ENCODE measurements around the gene YPEL2.

The YPEL2 gene

DNA sequence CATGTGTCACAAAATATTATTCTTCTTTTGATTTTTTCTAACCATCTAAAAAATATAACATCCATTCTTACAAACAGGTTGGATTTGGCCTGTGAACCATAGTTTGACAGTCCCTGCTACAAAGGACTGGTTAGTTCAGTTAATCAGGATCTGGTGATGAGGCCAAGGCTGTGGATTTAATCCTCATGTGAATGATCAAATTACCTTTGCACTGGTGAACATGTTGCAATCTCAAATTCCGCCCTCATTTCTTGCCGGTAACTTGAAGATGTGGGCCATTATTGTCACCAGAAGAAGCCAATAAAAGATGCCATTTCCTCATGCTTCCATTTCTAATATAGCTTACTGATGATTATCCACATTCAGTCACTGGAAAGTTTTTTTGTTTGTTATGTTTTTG is 35.3 kb upstream of the YPEL2 start:
- no peak for DNase-seq (ENCODE audit: low read depth in 1 of 2, low spot score in 1 of 2)
- TF ChIP-seq, protein P1, sequence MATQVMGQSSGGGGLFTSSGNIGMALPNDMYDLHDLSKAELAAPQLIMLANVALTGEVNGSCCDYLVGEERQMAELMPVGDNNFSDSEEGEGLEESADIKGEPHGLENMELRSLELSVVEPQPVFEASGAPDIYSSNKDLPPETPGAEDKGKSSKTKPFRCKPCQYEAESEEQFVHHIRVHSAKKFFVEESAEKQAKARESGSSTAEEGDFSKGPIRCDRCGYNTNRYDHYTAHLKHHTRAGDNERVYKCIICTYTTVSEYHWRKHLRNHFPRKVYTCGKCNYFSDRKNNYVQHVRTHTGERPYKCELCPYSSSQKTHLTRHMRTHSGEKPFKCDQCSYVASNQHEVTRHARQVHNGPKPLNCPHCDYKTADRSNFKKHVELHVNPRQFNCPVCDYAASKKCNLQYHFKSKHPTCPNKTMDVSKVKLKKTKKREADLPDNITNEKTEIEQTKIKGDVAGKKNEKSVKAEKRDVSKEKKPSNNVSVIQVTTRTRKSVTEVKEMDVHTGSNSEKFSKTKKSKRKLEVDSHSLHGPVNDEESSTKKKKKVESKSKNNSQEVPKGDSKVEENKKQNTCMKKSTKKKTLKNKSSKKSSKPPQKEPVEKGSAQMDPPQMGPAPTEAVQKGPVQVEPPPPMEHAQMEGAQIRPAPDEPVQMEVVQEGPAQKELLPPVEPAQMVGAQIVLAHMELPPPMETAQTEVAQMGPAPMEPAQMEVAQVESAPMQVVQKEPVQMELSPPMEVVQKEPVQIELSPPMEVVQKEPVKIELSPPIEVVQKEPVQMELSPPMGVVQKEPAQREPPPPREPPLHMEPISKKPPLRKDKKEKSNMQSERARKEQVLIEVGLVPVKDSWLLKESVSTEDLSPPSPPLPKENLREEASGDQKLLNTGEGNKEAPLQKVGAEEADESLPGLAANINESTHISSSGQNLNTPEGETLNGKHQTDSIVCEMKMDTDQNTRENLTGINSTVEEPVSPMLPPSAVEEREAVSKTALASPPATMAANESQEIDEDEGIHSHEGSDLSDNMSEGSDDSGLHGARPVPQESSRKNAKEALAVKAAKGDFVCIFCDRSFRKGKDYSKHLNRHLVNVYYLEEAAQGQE (IDR thresholded peaks at IDR 0.05; ENCODE audit: insufficient replicate concordance, low read depth): no peak
- TF ChIP-seq GABPA (IDR thresholded peaks at IDR 0.05; ENCODE audit: low read depth) (no peak), POLR2AphosphoS5 (IDR thresholded peaks at IDR 0.05; ENCODE audit: low read depth) (no peak), SPI1 (IDR thresholded peaks at IDR 0.05; ENCODE audit: borderline replicate concordance, low read depth) (no peak)
- TF ChIP-seq, protein P2, sequence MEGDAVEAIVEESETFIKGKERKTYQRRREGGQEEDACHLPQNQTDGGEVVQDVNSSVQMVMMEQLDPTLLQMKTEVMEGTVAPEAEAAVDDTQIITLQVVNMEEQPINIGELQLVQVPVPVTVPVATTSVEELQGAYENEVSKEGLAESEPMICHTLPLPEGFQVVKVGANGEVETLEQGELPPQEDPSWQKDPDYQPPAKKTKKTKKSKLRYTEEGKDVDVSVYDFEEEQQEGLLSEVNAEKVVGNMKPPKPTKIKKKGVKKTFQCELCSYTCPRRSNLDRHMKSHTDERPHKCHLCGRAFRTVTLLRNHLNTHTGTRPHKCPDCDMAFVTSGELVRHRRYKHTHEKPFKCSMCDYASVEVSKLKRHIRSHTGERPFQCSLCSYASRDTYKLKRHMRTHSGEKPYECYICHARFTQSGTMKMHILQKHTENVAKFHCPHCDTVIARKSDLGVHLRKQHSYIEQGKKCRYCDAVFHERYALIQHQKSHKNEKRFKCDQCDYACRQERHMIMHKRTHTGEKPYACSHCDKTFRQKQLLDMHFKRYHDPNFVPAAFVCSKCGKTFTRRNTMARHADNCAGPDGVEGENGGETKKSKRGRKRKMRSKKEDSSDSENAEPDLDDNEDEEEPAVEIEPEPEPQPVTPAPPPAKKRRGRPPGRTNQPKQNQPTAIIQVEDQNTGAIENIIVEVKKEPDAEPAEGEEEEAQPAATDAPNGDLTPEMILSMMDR (IDR thresholded peaks at IDR 0.05; ENCODE audit: insufficient read depth, low read length): no peak
- Histone ChIP-seq H3K4me3 (replicated peaks; ENCODE audit: insufficient read depth, low read length) (no peak overlapping the region), H3K27ac (replicated peaks) (no peak overlapping the region), H3K27me3 (ENCODE audit: insufficient read depth, poor library complexity, severe bottlenecking) (no peaks in the 10 kb centered on the region)

DNA sequence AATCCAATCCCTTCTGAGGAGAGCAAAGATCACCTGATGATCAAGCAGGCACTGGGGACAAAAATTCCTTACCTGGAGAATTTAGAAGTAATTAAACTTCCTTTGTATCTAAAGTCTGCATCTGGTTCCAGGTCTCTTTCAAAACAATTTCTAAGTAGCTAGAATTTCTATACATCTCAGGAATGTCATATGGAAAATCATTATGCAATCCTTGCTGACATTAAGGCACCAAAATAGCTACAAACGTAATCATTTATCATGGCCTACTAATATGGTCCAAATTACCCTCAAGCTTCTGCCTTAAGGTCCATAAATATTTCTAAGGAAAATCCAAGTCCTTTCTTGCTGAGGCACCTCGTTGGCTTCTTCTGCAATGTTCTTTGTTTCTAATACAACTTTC is 32.9 kb upstream of the YPEL2 start:
- TF ChIP-seq, protein P2 (IDR thresholded peaks at IDR 0.05; ENCODE audit: insufficient read depth, low read length): no peak
- TF ChIP-seq, protein P1 (IDR thresholded peaks at IDR 0.05; ENCODE audit: insufficient replicate concordance, low read depth): no peak
- TF ChIP-seq SPI1 (IDR thresholded peaks at IDR 0.05; ENCODE audit: borderline replicate concordance, low read depth) (no peak), GABPA (IDR thresholded peaks at IDR 0.05; ENCODE audit: low read depth) (no peak), POLR2AphosphoS5 (IDR thresholded peaks at IDR 0.05; ENCODE audit: low read depth) (no peak)
- Histone ChIP-seq H3K27ac (replicated peaks) (no peak overlapping the region), H3K4me3 (replicated peaks; ENCODE audit: insufficient read depth, low read length) (no peak overlapping the region), H3K27me3 (ENCODE audit: insufficient read depth, poor library complexity, severe bottlenecking) (no peaks in the 10 kb centered on the region)
- DNase-seq (ENCODE audit: low read depth in 1 of 2, low spot score in 1 of 2): no peak

DNA sequence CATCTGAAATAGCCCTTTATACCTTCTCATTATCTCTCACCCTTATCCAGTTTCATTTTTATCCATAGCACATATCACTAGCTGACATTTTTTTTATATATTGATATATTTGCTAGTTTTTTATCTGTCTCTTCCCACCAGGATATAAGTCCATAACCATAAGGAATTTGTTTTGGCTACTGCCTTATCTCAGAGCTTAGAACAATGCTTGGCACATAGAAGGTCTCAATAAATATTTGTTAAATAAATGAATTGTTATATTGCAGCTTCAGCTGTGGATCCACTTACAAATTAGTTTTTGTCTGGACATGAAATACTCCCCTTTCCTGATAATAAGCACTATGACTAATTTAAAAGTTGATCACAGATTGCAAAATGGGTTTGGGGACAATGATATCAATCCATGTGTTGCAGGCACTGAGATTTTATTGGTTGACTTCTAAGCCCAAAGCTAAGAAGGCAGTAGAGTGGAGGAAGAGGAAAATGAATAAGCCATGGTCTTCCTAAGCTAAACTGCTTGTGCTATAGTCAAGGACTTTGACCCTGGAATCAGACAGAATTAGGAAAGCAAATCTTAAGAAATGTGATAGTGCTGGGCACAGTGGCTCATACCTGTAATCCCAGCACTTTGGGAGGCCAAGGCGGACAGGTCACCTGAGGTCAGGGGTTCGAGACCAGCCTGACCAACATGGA is 31.9 kb upstream of the YPEL2 start:
- Histone ChIP-seq H3K27me3 (ENCODE audit: insufficient read depth, poor library complexity, severe bottlenecking) (no peaks in the 10 kb centered on the region), H3K4me3 (replicated peaks; ENCODE audit: insufficient read depth, low read length) (no peak overlapping the region), H3K27ac (replicated peaks) (no peak overlapping the region)
- TF ChIP-seq SPI1 (IDR thresholded peaks at IDR 0.05; ENCODE audit: borderline replicate concordance, low read depth) (no peak), POLR2AphosphoS5 (IDR thresholded peaks at IDR 0.05; ENCODE audit: low read depth) (no peak), GABPA (IDR thresholded peaks at IDR 0.05; ENCODE audit: low read depth) (no peak)
- TF ChIP-seq, protein P1 (IDR thresholded peaks at IDR 0.05; ENCODE audit: insufficient replicate concordance, low read depth): no peak
- TF ChIP-seq, protein P2 (IDR thresholded peaks at IDR 0.05; ENCODE audit: insufficient read depth, low read length): no peak
- no peak for DNase-seq (ENCODE audit: low read depth in 1 of 2, low spot score in 1 of 2)

Data from HL-60 (cell line).